ENCODE measurements around the gene CAPN15. TPM values are rescaled to one million over a fixed set of nuclear protein-coding genes. Genes with fewer than 3 reads are reported as not detected.

CAPN15 gene
- total and polyA plus RNA-seq, 8 donors: 16.7 to 57.2 (median 27.1) TPM

GRCh38 chr16:495127-495748 is 32.3 kb upstream of the CAPN15 start:
- H3K9me3 ChIP-seq: no peaks in the 10 kb centered on the region
- H3K27me3 ChIP-seq: no peaks in the 10 kb centered on the region
- intact Hi-C loops (cut with DNase I): no loop called here
- H3K36me3 ChIP-seq: peaks cover 0 to 35% of the 10 kb centered on the region in 2 donors
- peak in 1 of 2 donors; percentile 18 for TF ChIP-seq CTCF (IDR thresholded peaks at IDR 0.05)
- H3K27ac ChIP-seq: no peak overlapping the region
- H3K4me3 ChIP-seq: no peak overlapping the region
- no peaks in the 10 kb centered on the region for H3K4me1 ChIP-seq
- ATAC-seq: peak; percentile 60
- DNase-seq: peak in 2 of 4 donors; percentile 13 to 44

GRCh38 chr16:496097-496886 is 31.2 kb upstream of the CAPN15 start:
- DNase-seq: peak in 1 of 4 donors; percentile 33
- no peak for ATAC-seq
- Histone ChIP-seq H3K4me1 (no peaks in the 10 kb centered on the region), H3K27ac (no peak overlapping the region), H3K4me3 (no peak overlapping the region), H3K9me3 (no peaks in the 10 kb centered on the region), H3K27me3 (no peaks in the 10 kb centered on the region), H3K36me3 (peaks cover 0 to 25% of the 10 kb centered on the region in 2 donors)
- TF ChIP-seq CTCF (IDR thresholded peaks at IDR 0.05): no peak
- intact Hi-C loops (cut with DNase I): no loop called here

- no peak overlapping the region for H3K4me3 ChIP-seq
- no peak overlapping the region for H3K27ac ChIP-seq
- peaks cover 0 to 17% of the 10 kb centered on the region in 2 donors for H3K36me3 ChIP-seq
- no peaks in the 10 kb centered on the region for H3K27me3 ChIP-seq
- TF ChIP-seq CTCF (IDR thresholded peaks at IDR 0.05): no peak
- H3K4me1 ChIP-seq: no peaks in the 10 kb centered on the region
- no peak for ATAC-seq
- DNase-seq: peak in 1 of 4 donors; percentile 55
- H3K9me3 ChIP-seq: no peaks in the 10 kb centered on the region
- intact Hi-C loops (cut with DNase I): no loop called here
Observed at GRCh38 chr16:497258-497657, 30.3 kb upstream of the CAPN15 start.

GRCh38 chr16:499924-500323 is 27.6 kb upstream of the CAPN15 start:
- no peak for ATAC-seq
- DNase-seq: peak in 1 of 4 donors; percentile 55
- intact Hi-C loops (cut with DNase I): no loop called here
- Histone ChIP-seq H3K4me1 (no peaks in the 10 kb centered on the region), H3K27me3 (no peaks in the 10 kb centered on the region), H3K36me3 (peaks cover 0 to 17% of the 10 kb centered on the region in 2 donors), H3K4me3 (no peak overlapping the region), H3K9me3 (no peaks in the 10 kb centered on the region), H3K27ac (no peak overlapping the region)
- no peak for TF ChIP-seq CTCF (IDR thresholded peaks at IDR 0.05)

GRCh38 chr16:500709-501108 is 26.8 kb upstream of the CAPN15 start:
- peak in 1 of 4 donors; percentile 55 for DNase-seq
- no peak for ATAC-seq
- no peaks in the 10 kb centered on the region for H3K9me3 ChIP-seq
- H3K36me3 ChIP-seq: peaks cover 0 to 22% of the 10 kb centered on the region in 2 donors
- H3K4me3 ChIP-seq: no peak overlapping the region
- TF ChIP-seq CTCF (IDR thresholded peaks at IDR 0.05): no peak
- H3K27me3 ChIP-seq: no peaks in the 10 kb centered on the region
- no peaks in the 10 kb centered on the region for H3K4me1 ChIP-seq
- H3K27ac ChIP-seq: no peak overlapping the region
- intact Hi-C loops (cut with DNase I): no loop called here
